Cerebellar nuclear complex (tissue), 1 donor: ENCODE measurements around the gene RHCG.

Experiments
- DNase-seq, 2 experiments: peaks; one replicate each; lab custom pipeline; 2025; lab: John Stamatoyannopoulos, UW

The RHCG gene

DNA sequence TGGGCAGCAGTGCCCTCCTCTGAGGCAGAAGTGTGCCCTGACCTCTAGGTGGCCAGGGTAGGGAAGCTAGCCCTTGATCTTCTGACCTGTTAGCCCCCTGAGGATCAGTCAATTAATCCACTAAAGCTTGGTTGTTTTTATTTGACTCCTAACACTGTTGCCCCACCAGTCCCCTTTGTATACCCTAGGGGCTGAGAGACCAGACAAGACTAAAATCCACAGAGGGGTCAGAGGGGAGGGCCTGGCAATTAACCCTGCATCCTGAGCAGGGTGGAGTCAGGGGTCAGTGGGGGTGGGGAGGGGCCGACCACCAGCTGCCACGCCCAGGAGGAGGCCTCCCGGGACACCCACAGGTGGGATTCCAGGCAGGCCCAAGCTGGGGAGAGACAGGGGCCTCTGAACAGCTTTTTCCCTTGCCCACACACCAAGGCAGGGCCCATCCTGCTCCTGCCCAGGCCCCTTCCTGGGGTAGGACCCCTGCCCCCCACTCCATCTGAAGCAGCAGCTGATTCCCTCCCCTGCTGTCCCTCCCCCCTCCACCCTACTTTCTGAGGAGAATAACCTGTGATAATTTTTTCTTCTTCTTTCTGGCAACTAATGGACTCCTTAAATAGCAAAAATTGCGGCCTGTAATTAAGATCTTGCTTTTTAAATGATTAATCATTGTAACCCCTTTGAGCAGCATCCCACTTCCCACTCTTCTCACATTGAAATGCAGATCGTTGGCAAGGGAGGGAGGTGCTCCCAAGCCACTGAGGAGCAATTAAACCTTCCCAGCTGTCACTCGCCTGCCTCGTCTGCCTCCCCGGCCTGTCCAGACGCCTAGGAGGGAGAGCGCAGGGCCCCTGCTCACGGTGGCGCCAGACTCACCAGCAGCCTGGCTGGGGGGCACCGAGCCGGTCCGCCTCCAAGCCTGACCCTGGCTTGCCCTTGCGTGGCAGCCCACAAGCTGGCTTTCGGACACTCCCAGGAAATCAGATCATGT lies 51.9 kb downstream of the RHCG start:
- no peak for DNase-seq

DNA sequence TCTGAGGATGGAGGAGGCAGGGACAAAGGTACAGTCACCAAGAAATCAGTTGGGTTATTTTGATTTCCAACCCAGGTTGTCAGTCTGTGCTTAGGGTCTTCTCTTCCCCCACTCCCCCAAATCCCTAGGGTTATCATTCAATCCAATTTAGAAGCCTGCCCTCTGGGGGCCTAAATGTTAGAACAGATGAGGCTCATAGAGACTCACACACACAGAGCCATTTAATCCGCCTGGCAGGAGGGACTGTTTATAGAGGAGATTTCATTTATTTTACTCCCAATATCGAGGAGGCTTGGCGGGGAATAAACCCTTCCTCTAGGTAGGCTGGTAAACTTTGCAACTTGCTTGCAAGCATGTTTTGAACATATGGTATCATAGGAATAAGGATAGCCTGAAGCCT lies 52.8 kb downstream of the RHCG start:
- no peak for DNase-seq

DNA sequence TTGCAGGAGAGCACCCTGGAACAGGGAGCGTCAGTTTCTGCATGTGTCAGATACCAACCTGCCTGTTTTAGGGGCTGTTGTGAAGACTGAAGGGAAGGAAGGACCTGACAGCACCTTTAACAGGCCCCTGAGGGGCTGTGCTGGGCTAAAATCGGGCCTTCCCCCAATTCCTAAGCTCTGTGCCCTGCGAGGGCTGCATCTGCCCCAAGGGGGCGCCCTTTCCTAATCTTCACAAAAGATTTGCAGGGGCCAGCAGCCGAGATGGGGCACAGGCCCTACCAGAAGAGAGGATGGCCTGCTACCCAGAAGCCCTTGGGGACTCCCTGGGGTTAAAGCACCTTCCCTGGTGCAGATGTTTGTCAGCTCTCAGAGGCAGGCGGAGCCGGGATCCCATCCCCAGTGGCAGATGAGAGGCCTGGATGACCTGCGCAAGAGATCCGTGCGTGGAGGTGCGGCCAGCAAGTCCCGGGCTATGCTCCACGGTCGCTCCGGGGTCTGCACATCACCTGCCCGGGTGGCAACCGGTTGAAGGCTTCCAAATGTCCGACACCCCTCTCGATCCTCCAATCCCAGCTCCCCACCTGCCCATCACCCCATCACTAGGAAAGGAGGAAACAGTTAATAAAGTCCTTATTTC lies 53.6 kb downstream of the RHCG start:
- DNase-seq, result no peak

DNA sequence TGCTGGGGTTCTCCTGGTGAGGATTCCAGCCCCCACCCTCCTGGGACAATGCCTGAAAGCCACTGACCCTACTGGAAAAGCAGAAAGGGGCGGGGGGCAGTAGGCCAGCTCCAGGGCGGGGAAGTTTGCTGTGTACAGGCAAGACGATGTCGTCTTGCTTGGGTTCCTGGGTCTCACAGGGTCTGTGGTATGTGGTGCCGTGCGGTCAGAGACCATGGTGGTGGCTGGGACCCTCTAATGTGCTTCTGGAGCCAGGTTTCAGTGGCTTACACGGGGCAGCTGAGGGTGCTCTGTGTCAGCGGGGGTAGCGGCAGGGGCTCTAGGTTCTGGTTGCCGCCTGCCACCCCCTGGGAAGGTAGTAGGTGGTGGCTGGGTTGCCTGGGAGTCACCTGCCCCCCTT lies 54.2 kb downstream of the RHCG start:
- no peak for DNase-seq

DNA sequence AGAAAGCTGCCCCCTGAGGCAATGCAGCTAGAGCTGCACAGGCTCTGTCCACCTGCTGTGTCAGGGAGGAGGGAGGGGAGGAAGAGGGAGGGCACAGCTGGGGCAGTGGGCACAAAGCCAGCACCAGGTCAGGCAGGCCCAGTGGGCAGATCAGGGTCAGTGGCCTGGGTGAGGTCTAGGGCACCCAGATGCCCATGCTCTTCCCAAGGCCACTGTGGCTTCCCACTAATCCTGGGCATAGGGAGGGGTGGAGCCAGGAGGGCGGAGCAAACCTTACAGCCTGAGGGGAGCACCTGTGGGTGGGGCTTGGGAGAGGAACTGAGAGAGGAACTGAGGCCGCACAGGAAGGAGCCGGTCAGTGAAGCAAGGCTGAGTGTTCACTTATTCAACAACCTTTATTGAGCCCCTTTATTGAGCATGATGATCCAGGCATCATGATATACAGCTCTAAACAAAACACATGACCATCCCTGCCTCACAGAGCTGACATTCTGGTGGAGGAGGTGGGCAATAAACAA lies 55.0 kb downstream of the RHCG start:
- DNase-seq, result no peak

DNA sequence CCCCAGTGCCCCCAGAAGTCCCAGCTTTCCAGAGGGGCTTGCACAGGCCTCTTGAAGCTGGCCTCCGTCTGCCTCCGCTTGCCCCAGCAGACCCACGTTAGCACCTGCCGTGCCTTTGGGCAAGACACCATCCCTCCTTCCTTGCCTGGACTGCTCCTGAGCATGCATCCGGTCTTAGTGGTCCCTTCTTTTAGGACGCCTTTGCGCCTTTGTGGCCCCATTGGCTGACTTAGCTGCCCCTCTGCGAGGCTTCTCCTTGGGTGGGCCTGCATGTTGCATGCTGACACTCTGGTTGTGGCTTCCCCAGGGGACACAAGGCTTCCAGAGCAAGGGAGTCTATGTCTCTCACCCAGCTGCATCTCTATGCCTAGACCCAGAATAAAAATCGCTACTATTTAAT lies 56.6 kb downstream of the RHCG start:
- no peak for DNase-seq

DNA sequence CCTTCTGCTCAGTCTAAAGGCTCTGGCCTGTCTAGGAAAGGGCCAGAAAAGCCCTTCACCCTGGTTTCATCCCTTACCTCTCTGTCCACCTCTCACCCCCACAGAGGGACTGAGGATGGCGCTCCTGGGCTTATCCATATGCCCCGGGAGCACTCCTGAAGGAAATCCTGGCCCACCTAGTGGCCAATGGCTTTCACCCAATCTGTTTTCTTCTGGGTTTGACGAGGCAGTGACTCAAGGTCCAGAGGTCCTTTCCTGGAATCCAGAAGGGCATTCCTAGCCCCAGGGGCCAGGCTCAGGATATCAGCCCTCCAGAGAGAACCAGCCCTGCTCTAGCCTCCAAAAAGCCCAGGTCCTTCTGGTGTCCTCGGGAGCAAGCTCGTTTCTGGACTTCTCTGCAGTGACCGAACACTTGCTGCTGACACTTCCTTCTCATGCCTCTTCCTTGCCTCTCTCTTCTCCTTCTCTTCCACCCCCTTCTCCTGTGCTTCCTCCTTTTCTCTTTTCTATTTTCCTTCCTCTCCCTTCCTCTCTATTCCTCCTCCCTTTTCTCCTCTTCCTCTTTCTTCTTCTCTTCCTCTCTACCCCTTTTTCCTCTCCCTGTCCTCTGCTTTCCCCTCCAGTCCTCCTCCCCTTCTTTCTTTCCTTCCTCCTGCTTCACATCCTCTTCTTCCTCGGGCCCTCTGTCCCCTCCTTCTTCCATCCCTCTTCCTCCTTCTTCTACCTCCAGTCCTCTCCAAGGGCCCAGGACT lies 59.6 kb downstream of the RHCG start:
- no peak for DNase-seq

DNA sequence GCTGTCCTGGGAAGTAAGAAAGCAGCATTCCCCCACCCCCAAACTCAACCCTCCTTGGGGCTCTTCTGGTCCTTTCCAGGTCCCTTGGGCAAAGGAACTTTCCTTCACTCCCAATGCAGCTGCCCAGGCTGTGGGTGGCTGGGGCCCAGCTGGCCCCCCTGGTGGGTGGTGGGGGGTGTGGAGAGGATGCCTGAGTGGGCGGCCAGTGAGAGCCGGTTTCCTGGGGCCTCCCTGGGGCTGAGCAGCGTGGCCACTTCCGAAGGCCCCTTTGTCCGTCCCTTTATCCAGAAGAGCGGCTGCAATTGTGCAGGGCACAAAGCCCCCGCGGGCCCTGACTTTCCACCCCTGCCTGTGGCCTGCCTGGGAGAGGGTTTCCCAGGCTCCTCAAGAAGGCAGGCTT lies 61.0 kb downstream of the RHCG start:
- no peak for DNase-seq

DNA sequence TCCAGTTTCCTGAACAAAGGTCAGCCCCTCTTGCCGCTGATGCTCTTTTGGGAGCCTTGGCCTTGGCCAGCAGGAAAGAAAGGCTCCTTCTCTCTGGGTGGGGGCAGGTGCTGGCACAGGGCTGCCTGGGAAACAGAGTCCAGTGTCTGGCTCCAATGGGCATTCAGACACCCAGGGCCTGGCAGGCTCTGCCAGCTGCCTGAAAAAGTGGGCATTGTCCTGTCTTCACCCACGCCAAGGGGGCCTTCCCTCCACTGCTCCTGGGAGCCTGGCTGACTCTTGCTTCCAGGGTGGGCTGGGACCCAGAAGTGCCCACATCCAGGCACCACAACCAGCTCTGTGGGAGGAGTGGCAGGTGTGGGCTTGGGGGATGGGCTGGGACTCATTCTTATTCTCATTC lies 62.7 kb downstream of the RHCG start:
- DNase-seq, result no peak

DNA sequence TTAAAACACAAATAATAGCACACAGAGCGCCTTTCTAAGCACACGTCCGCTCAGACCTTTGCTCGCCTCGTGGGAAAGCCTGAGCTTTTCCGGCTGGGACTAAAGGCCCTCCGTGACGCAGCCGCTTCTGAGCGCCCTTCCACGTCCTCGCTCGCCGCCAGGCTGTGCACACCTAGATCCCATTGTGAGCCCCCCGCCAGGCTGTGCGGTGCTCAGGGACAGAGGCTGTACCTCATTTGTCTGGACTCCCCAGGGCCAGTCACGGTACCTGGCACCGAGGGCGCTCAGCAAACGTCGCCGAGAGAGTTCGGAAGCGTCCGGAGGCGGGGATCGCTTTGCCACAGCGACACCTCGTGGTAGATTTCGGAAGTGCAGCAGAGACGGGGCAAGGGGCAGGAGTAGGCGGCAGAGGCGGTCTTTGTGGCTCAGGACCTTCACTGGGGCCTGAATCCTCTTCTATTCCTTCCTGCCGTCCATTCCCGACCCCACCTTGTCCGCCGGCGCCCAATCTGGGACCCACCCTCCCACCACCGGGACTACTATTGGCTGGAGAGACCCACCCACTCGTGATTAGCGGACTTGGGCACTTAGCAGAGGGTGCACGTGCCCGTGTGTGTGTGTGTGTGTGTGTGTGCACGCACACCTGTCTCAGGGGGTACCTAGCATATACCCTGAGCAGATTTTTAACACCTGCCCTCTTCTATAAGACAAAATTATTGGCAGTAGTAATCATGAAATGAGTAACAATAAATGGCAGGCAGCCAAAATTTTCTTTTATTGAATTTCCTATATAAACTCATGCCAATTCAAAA lies 65.6 kb downstream of the RHCG start:
- DNase-seq, result peak; percentile 39 to 65

DNA sequence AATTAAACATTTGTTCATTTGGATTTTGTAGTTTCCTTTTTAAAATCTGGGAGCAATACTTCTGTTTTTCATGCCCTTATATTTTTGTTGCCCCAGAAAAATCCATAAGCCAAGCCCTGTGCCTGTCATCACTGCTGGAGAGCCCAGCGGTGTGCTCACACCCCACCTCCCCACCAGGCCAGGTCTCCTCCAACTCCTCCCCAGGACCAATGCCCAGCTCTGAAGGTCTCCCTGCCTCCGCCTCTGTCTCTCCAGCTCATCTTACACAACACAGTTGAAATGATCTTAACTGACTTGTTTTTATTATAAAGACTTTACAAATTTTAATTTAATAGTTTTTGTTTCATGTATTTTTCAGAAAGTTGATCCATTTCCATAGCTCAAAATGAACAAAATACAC lies 66.4 kb downstream of the RHCG start:
- DNase-seq, result no peak

DNA sequence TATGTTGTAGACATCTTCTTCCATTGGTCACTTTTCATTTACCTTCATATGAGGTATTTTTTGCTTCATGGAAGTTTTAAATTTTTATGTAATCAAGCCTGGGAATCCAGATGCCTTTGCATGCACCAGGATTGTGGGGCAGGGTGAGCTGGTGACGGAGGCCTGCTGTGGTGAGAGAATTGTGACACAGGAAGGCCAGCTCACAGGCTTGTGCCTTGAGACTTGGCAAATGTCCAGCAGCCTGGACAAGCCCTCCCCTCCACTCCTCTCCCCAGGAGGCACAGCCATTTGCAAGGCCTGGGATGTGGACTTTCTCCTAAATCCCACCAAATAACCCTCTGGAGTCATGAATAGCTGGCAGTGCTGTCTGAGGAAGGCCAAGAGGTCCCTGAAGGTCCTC lies 67.4 kb downstream of the RHCG start:
- no peak for DNase-seq

DNA sequence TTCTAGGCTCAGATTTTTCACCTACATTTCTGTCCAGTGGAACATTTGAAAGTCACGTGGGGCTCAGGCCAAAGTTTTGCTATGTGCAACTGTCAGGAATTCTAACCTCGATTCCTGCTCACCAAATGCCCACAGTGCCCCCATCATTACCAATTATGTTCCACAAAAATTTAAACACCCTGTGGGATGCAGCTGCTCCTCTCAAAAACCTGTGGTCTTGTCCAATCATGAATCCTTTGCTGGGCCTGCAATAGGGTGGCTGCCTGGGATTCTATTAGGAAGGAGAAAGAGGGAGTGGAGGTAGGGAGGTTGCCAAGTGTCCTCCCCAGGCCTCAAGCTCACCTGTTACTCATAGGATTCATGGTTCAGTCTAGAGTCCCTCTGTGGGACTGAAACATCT lies 68.1 kb downstream of the RHCG start:
- no peak for DNase-seq

DNA sequence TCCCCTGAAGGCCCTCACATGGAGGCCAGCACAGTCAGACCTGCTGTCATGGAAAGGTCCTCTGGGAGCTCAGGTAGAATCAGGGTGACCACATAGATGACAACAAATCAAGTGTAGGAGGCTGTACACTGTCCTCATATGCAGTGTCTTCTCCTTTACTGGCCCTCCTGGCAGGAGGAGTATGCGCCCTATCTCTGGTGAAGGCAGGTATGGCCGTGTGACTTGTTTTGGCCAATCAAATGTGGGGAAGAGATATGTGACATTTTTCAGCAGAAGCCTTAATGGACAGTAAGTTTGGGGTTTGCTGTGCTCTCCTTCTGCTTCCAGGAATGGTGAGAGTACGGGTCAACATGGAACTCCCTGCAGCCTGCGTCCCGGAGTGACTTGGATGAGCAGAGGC lies 69.9 kb downstream of the RHCG start:
- no peak for DNase-seq

DNA sequence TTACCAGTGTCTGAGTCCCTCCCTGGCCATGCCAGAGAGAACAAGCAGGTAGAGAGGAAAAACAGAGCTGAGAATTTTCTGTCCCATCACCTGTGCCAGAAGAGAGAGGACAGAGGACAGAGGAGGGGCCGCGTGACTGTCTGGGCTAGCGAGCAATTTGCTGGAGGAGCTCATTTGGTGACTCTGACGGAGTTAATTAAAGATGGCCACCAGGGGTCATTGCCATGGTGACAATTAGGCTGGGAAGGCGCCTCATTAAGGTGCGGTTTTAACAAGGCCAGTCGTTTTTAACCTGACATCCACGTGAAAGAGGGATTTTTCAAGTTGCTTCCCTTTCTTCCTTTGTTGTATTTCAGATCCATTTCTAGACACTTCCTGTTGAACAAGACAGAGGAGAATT lies 72.4 kb downstream of the RHCG start:
- DNase-seq, result no peak
